GM12874 (cell line): ENCODE measurements around the gene RABGGTA.

Experiments used
- CTCF ChIP-seq: IDR thresholded peaks from 2 replicates; pipeline ENCODE4 v1.5.1; 2011; ENCODE audit warnings: low read depth, mild to moderate bottlenecking, control low read depth, low read length, moderate library complexity; ENCODE audit not compliant: insufficient read depth

RABGGTA gene

GRCh38 chr14:24289649-24290280 lies 18.4 kb upstream of the RABGGTA start:
- TF ChIP-seq CTCF, result no peak

DNA sequence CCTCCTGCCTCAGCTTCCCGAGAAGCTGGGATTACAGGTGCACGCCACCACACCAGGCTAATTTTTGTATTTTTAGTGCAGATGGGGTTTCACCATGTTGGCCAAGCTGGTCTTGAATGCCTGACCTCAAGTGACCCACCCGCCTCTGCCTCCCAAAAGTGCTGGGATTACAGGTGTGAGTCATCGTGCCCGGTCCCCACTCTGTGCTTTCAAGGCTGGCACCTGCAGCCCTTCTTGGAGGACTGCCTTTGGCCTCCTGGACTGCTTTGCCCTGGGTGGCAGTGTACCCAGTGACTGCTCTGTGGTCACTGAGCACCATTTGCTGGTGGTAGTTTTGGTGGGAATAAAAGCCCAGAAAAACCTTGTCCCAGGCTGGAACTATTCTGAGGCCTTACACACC lies 15.6 kb upstream of the RABGGTA start:
- no peak for TF ChIP-seq CTCF

DNA sequence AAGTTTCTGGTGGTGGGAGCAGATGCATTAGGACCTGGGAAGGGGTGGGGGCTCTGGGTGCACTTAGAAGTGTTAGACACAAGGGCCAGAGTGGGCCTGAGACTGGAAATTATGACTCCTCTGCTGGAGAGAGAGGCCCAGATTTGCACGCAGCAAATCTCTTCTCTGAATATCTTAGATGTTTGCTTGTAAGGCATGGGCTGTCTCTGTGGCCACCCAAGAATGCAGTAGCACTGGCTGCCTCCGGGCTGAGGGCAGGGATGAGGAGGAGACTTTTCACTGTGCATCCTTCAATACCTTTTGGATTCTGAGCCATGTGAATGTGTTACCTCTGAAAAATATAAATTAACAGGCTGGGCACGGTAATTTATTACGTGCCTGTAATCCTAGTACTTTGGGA lies 14.0 kb upstream of the RABGGTA start:
- no peak for TF ChIP-seq CTCF

- TF ChIP-seq CTCF, result no peak
These were observed 13.2 kb upstream of the RABGGTA start for GRCh38 chr14:24284501-24285035.

DNA sequence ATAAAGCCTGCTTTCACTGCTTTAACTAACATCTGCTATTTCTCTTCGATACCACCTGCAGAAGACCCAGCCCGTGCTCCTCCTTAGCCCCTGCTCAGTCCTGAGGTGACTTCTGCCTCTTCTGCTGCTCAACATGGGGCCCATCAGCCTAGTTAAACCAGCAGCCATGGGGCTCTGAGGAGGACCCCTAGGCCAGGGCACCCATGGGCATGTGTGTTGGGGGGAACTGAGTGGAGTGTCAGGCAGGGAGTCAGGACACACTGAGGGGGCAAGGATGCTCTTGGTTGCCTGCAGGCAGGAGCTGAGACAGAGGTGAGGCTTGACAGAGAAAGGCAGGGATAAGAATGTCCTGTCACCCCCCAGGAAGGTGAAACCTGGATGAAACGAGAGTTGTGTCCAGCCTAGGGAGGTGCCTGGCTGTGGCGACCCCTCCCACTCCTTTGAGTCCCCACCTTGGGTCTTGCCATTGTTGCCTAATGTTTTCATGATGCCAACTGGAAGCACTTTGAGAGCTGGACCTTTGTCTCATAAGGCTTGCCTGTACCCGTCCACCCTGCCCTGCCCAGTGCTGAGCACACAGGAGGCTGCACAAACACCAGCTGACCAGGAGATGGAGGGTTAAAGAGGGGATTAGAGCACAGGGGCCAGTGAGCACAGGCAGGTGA lies 12.5 kb upstream of the RABGGTA start:
- TF ChIP-seq CTCF, result no peak

DNA sequence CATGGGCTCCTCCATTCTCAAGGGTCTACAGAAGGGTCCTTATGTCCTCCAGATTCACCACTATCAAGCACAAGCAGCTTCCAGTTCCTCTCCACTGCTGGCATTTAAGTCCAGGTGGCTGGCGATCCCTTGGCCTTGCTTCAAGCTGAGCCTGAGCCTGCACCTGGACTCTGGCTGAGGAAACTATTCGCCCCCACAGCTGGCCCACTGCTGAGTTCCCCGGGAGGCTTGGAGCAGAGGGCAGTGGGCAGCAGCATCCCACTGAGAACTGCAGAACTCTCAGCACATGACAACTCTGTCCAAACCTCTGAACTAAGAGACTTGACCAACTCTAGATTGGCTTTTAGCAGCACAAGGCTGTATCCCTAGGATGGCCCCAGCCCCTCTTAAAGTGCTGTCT lies 11.3 kb upstream of the RABGGTA start:
- TF ChIP-seq CTCF, result no peak

DNA sequence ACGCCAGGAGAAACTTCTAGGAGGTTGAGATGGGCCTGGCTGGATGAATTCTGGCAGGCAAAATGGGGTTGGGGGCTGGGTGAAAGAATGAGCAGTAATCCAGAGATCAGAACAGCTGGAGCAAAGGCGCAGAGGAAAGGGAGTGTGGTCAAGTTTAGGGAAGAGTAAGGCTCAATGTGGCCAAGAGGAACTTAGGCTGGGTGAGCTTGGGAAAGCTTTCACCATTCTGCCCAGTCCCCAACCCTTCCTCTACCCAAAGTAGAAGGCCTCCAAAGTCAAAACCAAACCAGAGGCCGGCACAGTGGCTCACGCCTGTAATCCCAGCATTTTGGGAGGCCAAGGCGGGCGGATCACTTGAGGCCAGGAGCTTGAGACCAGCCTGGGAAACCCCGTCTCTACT lies 10.2 kb upstream of the RABGGTA start:
- no peak for TF ChIP-seq CTCF
